Non-pigmented ciliary epithelial cell (primary cell): Measurements from ENCODE around the gene GINS3.
"Not testable (repeated sequence)": the region's sequence is repeated elsewhere in the genome, so short reads cannot be mapped to it uniquely, and the experiment has no call there.

Source experiments
- DNase-seq: peaks from one replicate; pipeline ENCODE4 v3.0.0-alpha.2; 2010; ENCODE audit warnings: low read depth

Gene GINS3

DNA sequence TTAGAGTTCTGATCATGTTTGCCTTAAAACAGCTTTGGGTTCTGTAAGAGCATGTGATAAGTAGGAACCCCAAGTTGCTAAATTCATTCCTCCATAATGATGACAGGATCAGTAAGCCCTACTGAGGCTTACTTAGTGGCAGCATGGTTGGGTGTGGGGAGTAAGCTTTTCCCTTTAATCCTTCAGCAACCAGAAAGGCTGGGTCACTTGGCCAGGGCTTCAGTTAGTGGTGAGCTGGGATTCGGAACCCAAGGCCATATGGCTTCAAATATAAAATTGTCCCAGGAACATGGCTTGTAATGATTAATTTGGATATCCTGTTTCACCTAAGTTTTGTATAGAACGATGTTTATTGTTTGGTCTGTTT is 850 bp downstream of the GINS3 start:
- no peak for DNase-seq

DNA sequence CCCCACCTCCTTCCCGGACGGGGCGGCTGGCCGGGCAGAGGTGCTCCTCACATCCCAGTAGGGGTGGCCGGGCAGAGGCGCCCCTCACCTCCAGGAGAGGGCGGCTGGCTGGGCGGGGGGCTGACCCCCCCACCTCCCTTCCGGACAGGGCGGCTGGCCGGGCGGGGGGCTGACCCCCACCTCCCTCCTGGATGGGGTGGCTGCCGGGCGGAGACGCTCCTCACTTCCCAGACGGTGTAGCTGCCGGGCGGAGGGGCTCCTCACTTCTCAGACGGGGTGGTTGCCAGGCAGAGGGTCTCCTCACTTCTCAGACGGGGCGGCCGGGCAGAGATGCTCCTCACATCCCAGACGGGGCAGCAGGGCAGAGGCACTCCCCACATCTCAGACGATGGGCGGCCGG is 4.6 kb downstream of the GINS3 start:
- DNase-seq, result not testable (repeated sequence)

DNA sequence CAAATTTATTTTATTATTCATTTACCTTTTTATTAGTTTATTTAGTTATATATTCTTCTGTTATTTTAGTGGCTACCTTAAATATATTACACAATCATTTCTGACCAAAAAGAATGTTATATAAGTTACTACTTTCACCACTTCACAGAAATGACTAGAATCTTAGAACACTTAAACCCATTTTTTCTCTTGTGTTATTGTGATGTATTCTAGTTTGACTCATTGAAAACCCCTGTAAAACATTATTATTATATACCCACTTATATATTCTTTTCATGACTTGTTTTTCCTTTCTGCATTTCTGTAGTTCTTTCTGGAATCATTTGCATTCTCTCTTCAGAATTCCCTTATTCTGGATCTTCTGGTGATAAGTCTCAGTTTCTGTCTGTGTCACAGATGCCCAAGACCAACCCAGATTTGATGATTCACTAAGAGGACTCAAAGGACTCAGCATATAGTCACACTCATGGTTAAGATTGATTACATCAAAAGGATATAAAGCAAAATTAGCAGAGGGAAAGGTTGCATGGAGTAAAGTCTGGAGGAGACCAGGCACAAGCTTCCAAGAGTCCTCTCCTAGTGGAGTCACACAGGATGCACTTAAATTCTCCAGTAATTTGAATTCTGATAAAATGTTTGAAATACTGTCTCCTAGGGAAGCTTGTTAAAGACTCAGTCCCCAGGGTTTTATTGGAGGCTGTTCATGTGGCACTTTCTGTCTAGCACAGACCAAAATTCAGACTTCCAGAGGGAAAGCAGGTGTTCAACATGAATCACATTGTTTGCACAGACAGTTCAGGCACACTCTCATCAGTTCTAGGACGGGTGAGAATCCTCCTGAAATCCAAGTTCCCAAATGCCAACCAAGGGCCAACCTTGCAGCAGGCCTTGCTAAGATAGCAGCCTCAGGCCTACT is 7.7 kb downstream of the GINS3 start:
- no peak for DNase-seq

DNA sequence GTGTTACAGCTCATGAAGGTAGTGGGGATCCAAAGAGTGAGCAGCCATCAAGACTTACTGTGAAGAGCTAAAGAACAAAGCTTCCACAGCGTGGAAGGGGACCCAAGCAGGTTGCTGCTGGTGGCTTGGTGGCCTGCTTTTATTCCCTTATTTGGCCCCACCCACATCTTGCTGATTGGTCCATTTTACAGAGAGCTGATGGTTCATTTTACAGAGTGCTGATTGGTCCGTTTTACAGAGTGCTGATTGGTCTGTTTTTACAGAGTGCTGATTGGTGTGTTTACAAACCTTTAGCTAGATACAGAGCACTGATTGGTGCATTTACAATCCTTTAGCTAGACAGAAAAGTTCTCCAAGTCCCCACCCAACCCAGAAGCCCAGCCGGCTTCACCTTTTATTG is 9.0 kb downstream of the GINS3 start:
- DNase-seq, result not testable (repeated sequence)

DNA sequence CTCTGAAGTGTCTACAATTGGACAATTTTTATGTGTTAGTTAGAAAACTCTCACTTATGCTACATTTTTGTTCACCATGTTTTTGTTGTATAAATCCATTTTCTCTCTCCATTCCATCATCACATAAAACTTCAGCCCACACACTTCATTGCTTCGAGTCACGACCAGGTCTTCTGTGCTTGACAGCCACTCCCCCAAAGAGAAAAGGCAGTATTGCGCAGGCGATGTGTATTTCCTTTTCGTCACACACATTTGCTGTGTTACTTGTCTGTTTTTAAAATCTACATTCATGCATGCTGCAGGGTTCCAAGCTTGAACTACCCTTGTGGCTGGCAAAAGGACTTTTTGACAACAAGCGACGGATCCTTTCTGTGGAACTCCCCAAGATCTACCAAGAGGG is 10.5 kb downstream of the GINS3 start:
- no peak for DNase-seq

DNA sequence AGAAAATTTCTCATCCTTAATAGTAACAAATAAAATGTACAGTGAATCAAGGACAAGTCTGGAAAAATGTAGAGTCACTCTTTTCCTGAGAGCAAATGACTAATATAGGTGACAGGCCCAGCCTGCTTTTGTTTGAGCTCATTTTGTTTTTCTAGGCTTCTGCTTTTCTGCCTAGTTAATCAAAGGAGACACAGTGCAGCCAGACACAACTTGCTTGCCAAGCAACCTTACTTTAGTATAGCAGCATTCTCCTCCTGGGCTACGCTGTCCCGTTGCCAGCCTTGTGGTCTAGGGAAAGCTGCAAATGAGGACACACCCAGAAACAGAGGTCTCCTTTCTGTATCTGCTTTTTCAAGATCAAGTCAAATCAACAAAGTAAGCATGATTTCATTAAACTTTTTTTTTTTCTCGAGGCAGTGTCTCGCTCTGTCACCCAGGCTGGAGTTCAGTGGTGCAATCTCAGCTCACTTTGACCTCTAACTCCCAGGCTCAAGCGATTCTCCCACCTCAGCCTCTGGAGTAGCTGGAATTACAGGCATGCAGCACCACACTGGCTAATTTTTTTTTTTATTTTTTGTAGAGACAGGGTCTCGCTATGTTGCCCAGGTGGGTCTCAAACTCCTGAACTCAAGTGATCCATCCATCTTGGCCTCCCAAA is 17.2 kb downstream of the GINS3 start:
- no peak for DNase-seq

DNA sequence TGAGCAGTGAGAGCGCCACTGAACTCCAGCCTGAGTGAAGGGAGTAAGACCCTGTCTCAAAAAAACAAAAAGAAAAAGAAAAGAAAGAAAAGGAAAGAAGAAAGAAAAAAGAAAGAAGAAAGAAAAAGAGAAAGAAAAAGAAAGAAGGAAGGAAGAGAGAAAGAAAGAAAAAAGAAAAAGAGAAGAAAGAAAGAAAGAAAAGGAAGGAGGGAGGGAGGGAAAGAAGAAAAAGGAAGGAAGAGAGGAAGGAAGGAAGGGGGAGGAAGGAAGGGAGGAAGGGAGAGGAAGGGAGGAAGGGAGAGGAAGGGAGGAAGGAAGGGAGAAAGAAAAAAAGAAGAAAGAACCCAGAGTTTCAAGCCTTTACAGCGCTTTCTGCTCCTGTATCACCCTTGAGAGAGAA is 19.1 kb downstream of the GINS3 start:
- no peak for DNase-seq

DNA sequence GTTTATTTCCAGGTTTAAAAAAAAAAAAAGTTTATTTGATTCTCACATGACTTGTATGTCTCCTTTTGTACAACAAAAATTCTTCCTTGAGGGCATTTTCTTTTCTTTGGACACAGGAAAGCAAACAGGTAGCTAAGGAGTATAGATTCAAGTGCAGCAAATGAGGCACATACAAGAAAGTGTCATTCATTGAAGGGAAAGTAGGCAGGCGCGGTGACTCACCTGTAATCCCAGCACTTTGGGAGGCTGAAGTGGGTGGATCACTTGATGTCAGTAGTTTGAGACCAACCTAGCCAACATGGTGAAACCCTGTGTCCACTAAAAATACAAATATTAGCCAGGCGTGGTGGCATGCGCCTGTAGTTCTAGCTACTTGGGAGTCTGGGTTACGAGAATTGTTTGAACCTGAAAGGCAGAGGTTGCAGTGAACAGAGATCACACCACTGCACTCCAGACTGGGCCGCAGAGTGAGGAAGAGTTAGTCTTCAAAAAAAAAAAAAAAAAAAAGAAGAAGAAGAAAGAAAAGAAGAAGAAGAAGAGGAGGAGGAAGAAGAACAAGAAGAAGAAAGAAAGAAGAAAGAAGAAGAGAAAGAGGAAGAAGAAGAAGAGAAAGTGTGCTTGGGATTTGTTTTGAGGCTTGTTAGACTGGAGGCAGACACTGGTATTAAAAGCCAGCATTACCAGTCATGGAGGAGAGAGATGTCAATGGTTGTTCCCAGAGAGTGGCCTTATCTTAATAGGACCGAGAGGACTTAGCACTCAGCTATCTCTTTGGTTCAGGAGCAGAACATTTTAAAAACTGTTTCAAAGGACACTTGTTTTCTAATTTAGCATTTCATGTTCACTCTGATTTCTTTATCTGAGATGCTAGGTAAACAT is 19.7 kb downstream of the GINS3 start:
- no peak for DNase-seq

DNA sequence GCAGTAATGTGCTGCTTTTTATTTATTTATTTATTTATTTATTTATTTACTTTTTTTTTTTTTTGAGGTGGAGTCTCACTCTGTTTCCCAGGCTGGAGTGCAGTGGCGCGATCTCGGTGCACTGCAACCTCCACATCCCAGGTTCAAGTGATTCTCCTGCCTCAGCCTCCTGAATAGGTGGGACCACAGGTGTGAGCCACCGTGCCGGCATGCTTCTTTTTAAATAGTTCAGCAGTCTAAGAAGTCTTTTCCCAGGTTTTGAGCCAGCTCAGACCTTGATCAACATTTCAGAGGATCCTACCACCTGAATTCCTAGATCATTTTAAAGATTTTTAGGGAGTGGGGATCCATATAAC is 20.3 kb downstream of the GINS3 start:
- not testable (repeated sequence) for DNase-seq

DNA sequence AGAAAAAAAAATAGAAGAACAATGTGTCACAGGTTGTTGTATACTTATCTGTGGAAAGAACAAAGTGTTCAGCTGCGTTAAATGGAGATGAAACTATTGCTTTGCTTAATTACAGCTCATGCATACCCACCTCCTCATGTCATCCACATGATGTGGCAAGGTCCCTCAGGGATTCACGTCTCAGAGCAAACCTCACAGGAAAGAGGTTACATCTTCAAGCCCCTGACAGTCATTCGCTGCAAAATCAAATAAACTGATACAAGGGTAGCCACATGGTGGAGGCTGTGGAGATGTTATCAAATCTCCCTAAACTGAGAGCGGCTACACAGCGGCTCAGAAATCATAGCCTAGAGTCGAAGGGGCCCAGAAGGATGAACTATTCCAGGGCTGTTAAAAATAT is 21.1 kb downstream of the GINS3 start:
- no peak for DNase-seq

DNA sequence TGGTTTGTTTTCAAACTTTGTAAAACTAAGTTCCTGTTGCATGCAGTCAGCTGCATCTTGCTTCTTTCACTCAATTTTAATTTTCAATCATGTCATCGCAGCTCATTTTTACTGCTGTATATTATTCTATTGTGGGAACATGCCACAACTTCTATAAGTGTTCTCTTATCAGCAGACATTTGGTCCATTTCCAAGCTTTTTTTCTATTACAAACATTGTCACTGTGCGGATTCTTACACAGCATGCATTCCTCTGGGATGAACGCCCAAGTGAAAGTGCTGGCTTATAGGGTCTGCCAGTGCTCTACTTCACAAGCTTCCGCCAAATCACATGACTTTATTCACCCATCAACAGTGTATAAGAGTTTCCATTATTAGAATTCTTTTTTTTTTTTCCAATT is 22.7 kb downstream of the GINS3 start:
- DNase-seq, result no peak

DNA sequence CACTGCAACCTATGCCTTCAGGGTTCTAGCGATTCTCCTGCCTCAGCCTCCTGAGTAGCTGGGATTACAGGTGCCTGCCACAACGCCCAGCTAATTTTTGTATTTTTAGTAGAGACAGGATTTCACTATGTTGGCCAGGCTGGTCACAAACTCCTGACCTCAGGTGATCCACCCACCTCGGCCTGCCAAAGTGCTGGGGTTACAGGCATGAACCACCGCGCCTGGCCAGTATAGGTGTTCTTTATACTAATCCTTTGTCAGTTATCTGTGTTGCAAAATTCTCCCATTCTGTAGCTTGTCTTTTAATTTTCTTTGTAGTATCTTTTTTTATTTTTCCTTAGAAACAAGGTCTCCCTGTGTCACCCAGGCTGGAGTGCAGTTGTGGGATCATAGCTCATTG is 23.7 kb downstream of the GINS3 start:
- DNase-seq, result not testable (repeated sequence)

DNA sequence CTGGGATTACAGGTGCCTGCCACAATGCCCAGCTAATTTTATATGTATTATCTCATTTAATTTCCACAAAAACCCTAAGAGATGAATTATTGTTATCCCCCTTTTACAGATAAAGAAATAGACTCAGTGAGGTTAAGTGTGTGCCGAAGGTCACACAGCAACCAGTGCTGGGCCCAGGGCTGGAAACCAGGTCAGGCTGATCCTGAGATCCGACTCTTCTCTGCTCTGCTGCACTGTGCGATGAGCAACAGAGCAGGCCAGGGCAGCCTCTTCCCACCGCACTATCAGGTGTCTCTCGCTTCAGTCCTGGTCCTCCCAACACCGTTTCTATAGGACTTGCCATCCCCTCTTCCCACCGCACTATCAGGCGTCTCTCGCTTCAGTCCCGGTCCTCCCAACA is 24.8 kb downstream of the GINS3 start:
- DNase-seq, result no peak

DNA sequence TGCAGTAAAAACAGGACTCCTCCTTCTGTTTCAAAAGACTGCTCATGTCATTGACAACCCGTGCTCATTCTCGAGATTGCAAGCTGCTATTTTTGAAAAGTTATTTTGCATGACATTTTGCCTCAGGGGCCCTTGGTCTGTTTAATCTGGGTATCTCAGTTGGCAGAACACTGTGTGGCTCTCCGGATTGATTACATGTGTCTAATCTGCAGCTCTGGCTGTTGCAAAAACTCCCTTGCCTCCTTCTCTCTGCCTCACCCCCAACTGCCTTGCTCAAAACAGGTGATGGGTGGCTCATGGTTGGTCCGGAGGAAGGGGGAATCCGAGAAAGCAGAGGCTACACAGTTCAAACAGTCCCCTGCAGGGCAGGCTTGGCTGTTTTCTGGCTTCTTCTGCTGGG is 25.3 kb downstream of the GINS3 start:
- no peak for DNase-seq

DNA sequence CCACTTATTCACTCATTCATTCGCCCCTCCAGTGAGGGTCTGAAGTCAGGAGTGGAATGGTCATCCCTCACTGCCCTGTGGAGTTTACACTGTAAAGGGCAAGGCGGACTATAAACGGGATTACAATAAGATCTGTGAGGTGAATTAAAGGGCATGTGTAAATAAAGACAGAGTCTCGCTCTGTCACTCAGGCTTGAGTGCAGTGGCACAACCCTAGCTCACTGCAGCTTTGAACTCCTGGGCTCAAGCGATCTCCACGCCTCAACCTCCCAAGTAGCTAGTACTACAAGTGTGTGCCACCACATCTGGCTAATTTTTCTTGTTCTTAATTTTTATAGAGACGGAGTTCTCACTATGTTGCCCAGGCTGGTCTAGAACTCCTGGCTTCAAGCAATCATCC is 25.8 kb downstream of the GINS3 start:
- DNase-seq, result no peak

DNA sequence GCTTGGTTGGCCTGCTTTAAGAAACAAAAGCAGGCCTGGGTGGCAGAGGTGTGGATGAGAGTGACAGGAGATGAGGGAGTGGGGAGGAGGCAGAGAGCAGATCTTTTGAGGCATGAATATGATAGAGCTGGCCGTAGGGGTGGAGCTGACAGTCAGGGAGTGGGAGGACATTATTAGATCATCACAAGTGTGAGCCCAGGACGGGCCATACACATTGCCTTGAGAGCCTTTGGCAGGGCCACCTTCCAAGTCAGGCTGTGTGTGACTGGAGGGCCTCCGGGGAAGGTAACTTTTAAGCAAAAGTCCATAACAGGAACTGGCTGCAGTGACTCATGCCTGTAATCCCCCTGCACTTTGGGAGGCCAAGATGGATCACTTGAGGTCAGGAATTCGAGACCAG is 26.3 kb downstream of the GINS3 start:
- no peak for DNase-seq

DNA sequence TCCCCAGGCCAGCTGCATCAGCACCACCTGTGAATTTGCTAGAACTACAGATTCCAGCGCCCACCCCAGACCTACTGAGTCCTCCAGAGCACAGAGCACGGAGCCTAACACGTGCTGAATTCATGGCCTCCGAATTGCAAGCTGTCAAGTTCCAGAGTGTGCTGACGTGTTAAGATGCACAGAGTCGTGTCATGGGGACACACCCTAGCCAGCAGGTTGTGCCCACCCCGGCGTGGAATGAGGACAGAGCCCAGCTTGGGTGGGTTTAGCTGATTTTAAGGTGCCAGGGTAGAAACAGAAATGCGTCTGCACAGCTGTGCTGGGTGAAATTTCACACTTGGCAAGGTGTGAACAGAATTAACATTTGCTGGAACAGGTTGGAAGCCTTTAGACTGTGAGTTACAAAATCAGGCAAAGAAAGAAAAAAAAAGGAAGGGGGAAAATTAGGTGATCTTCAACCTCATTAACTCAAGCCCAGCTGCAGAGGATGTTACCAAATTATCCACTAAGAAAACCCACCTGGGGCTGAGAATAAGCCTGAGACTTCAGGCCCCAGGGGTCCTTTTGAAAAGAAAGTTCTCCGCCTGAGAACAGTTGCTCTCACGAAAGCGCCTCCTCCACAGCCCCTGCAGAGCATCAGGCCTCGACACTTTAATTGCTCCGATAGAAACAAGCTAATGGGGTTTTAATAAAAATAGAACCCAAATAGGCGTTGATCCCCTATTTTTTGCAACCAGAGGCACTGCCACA is 27.1 kb downstream of the GINS3 start:
- DNase-seq, result no peak

DNA sequence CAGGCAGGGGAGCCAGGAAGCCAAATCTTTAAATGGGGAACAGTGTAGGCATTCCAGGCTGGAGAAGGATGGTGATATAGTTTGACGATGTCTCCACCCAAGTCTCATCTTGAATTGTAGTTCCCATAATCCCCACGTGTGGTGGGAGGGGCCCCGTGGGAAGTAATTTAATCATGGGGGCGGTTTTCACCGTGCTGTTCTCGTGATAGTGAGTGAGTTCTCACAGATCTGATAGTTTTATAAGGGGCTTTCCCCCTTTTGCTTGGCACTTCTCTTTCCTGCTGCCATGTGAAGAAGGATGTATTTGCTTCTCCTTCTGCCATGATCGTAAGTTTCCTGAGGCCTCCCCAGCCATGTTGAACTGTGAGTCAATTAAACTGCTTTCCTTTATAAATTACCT is 28.8 kb downstream of the GINS3 start:
- no peak for DNase-seq

DNA sequence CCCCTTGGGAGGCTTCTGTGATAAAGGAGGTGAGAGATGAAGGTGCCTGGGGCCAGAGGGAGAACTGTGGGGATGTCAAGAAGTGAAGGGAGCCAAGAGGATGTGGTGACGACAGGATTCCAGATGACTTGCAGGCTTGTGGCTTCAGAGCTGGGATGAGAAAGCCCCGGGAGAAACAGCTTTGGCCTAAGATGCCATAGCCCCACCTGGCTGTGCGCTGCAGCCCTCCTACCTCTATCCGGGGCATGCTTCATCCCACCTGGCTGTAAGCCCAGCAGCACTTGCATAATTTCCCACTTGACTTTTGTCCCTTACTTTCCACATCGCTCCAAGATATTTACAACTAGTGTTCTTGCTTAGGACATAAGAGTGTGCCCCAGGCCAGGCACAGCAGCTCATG is 29.3 kb downstream of the GINS3 start:
- no peak for DNase-seq

DNA sequence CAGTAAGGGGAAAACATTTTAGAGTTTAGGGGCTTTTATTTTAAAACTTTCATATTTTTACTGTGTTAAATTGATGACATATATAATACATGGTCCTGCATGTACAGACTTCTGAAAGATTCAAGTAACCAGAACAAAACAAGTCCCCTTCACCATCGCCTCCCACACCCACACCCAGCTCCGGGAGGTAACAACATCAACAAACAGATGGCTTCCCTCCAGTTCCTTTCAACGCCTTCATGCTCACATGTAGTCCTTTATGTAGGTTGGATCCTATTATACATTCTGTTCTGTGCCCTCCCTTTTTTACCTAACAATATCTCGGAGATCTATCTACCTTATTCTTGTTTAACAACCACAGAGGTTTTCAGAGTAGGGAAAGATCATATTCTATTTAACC is 30.5 kb downstream of the GINS3 start:
- DNase-seq, result no peak

DNA sequence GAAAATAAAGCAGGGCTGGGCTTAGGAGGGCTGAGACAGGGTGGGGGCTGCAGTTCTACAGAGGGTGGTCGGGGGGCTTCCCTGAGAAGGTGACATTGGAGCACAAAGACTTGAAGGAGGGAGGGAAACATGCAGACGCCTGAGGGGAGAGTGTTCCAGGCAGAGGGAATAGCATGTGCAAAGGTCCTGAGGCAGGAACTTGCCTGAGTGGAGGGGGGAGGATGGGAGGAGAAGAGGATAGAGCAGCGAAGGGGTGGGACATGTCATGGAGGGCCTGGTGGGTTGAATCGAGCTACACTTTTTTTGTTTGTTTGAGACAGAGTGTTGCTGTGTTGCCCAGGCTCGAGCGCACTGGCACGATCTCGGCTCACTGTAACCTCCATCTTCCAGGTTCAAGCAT is 33.0 kb downstream of the GINS3 start:
- no peak for DNase-seq
